Measurements from ENCODE around the gene ANKMY1. TPM values are rescaled to one million over a fixed set of nuclear protein-coding genes. Genes with fewer than 3 reads are reported as not detected.
A peak's percentile ranks its signal among the peaks of the same experiment; 100 is the strongest.

Gene ANKMY1
- total RNA-seq, 1 donor from 2014 or later = 16.8 TPM

DNA sequence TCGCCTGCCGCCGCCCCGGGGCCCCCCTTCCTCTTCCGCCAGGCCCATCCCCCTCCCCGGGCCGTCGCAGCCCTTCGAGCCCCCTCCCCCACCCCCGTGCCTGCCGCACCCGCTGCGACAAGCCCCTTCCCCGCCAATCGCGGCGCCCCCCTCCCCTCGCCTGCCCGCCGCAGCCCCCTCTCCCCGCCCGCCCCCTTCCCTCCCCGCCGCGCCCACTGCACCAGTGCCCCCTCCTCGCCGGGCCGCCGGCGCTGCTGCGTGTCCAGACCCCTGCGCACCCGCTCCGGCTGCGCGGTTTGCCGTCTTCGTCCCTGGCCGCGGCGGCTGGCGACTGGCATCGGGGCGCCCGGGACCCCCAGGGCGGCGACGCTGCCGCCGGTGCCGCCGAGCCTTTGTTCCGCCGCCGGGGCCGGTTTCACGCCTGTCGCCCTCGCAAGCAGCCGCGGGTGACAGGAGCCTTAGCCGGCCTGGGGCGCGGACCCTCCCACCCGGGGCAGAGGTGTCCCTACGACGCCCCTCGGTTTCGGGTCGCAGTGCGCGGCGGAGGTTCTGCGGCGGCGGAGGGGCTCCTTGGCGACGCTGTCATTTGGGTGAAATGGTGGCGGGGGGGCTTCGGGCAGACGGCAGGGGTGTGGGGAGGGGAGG is 104.2 kb downstream of the ANKMY1 start:
- Mint-ChIP-seq H3K9me3 (no peaks in the 10 kb centered on the region), H3K36me3 (peaks cover 4% of the 10 kb centered on the region), H3K4me1 (ENCODE audit: unreplicated experiment) (peaks cover 23% of the 10 kb centered on the region), H3K27me3 (peaks cover 24% of the 10 kb centered on the region), H3K4me3 (peak overlapping the region; percentile 92), H3K27ac (peak overlapping the region; percentile 98)
- TF ChIP-seq, protein P1, sequence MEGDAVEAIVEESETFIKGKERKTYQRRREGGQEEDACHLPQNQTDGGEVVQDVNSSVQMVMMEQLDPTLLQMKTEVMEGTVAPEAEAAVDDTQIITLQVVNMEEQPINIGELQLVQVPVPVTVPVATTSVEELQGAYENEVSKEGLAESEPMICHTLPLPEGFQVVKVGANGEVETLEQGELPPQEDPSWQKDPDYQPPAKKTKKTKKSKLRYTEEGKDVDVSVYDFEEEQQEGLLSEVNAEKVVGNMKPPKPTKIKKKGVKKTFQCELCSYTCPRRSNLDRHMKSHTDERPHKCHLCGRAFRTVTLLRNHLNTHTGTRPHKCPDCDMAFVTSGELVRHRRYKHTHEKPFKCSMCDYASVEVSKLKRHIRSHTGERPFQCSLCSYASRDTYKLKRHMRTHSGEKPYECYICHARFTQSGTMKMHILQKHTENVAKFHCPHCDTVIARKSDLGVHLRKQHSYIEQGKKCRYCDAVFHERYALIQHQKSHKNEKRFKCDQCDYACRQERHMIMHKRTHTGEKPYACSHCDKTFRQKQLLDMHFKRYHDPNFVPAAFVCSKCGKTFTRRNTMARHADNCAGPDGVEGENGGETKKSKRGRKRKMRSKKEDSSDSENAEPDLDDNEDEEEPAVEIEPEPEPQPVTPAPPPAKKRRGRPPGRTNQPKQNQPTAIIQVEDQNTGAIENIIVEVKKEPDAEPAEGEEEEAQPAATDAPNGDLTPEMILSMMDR (conservative IDR thresholded peaks at IDR 0.05) = no peak
- no peak for DNase-seq (ENCODE audit: extremely low spot score, unreplicated experiment)

DNA sequence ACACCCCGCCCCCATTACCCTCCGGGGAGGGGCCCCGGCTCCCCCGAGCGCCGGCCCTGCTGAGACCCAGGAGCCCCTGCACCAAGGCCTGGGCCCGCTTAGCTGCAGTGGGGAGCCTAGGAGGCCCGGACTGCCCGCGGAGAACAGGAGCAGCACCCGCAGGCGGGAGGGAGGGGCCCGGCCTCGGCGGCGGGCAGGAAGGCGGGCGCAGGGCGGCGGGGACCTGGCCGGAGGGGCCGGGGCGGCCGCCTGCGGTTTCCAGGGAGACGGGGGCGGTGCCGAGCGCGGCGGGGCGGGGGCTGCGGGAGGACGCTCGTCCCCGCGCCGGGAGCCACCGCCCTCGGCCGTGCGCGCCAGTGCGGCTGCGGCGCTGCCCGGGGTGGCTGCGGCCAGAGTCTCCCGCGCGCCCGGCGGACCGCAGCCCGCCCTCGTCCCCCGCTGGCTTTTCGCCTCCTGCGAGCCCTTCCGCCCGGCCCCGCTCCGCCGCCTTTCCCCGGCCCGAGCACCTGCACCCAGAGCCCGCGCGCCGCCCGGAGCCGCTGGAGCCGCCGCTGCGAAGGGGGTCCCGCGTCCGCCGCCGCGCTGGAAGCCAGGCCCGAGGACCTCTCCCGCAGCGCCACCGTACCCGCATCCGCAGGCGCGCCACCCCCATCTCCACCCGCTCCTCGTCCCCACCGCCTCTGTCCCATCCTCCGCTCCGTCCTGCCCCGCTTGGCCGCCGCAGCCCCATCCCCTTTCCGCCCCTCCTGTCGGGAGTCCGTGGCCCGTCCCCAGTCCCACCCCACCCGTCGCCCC is 105.1 kb downstream of the ANKMY1 start:
- TF ChIP-seq, protein P1 (conservative IDR thresholded peaks at IDR 0.05) = no peak
- peak overlapping the region; percentile 83 for H3K4me3 Mint-ChIP-seq
- no peak for DNase-seq (ENCODE audit: extremely low spot score, unreplicated experiment)
- H3K36me3 Mint-ChIP-seq = peaks cover 4% of the 10 kb centered on the region
- peaks cover 24% of the 10 kb centered on the region for H3K4me1 Mint-ChIP-seq (ENCODE audit: unreplicated experiment)
- peaks cover 24% of the 10 kb centered on the region for H3K27me3 Mint-ChIP-seq
- H3K9me3 Mint-ChIP-seq = no peaks in the 10 kb centered on the region
- peak overlapping the region; percentile 96 for H3K27ac Mint-ChIP-seq

DNA sequence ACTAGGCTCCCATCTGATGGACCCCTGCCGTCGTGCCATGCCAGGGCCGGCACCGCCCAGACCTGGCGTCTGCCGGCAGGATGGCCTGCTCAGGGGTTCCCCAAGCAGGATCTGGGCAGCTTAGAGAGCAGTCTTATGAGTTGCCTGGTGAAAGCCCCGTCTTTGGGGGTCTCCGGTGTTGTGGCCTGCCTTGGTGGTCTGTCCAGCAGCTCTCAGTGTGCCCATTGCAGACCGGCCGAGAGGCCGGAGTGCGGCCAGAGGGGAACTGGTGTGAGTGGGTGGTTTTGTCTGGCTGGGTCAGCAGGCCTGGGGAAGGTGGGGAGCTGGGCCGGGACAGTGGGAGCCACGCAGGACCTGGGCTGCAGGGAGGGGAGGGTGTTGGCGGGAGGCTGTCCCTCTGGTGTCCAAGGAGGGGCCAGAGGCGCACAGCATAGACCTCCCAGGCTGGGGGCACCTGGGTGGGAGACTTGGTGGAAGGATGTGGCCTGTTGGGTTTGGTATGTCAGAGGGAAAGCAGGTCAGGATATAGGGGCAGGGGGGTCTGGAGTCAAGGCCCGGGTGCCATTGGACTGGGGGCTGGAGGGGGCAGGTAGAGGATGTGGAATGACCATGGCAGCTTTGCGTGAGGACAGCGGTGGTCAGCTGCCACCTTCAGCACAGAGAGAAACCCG is 105.9 kb downstream of the ANKMY1 start:
- Mint-ChIP-seq H3K9me3 (no peaks in the 10 kb centered on the region), H3K4me1 (ENCODE audit: unreplicated experiment) (peaks cover 24% of the 10 kb centered on the region), H3K27ac (peak overlapping the region; percentile 96), H3K4me3 (peak overlapping the region; percentile 83), H3K36me3 (peaks cover 4% of the 10 kb centered on the region), H3K27me3 (peaks cover 24% of the 10 kb centered on the region)
- TF ChIP-seq, protein P1 (conservative IDR thresholded peaks at IDR 0.05) = no peak
- no peak for DNase-seq (ENCODE audit: extremely low spot score, unreplicated experiment)

DNA sequence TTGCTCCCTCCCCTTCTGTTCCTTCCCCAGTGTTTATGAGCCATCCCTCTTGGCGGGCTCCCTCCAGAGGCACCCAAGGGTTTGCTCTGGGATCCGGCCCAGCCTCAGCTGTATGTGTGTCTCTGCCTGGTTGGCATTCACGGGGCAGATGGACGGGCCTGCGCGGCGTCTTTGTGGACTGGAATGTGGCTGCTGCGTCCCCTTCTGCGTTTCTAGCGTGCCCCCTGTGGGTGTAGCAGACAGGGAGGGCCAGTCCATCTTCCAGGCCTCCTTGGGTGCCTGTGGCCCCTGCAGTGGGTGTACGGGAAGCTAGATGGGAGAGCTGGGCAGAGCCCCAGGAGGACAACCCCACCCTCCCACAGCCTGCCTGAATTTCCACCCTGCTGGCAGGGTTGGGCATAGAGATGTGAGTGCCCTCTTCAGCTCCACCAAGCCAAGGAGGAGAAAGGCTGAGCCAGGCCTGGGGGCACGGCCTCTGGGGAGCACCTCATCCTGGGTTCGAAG is 106.6 kb downstream of the ANKMY1 start:
- Mint-ChIP-seq H3K36me3 (peaks cover 4% of the 10 kb centered on the region), H3K27ac (peak overlapping the region; percentile 96), H3K4me3 (peak overlapping the region; percentile 83), H3K9me3 (no peaks in the 10 kb centered on the region), H3K27me3 (peaks cover 24% of the 10 kb centered on the region), H3K4me1 (ENCODE audit: unreplicated experiment) (peaks cover 24% of the 10 kb centered on the region)
- no peak for DNase-seq (ENCODE audit: extremely low spot score, unreplicated experiment)
- TF ChIP-seq, protein P1 (conservative IDR thresholded peaks at IDR 0.05) = peak; percentile 22

DNA sequence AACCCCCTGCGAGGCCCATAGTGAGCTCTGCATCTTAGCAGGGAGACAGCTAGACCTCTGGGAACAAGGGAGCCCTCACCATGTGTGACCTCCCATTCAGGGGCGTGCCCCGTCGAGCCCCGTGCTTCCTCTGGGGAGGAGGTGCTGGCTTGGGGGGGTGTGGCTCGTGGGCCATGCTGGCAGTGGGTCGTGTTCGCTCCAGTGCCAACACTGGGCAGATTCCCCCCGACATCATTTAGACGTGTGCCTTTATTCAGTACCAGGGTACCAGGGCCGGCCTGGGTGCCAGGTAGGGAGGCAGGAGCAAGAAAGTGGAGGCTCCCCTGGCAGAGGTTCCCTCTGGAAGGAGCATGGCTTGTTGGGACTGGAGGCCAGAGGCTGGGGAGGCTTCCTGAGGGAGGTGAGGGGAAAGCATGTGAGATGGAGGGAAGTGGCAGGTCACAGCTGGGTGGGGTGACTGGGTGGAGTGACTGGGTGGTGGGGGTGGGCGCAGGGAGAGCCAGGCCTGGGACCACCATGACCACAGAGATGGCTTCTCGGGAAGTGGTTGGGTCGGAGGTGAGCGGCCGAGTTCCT is 107.2 kb downstream of the ANKMY1 start:
- TF ChIP-seq, protein P1 (conservative IDR thresholded peaks at IDR 0.05) = no peak
- peak overlapping the region; percentile 83 for H3K4me3 Mint-ChIP-seq
- no peaks in the 10 kb centered on the region for H3K9me3 Mint-ChIP-seq
- peak overlapping the region; percentile 96 for H3K27ac Mint-ChIP-seq
- DNase-seq (ENCODE audit: extremely low spot score, unreplicated experiment) = no peak
- H3K36me3 Mint-ChIP-seq = peaks cover 4% of the 10 kb centered on the region
- H3K4me1 Mint-ChIP-seq (ENCODE audit: unreplicated experiment) = peaks cover 24% of the 10 kb centered on the region
- peaks cover 24% of the 10 kb centered on the region for H3K27me3 Mint-ChIP-seq
